Measurements from ENCODE around the gene ARHGAP10.
"Not testable (repeated sequence)": the region's sequence is repeated elsewhere in the genome, so short reads cannot be mapped to it uniquely, and the experiment has no call there.

ARHGAP10 gene

DNA sequence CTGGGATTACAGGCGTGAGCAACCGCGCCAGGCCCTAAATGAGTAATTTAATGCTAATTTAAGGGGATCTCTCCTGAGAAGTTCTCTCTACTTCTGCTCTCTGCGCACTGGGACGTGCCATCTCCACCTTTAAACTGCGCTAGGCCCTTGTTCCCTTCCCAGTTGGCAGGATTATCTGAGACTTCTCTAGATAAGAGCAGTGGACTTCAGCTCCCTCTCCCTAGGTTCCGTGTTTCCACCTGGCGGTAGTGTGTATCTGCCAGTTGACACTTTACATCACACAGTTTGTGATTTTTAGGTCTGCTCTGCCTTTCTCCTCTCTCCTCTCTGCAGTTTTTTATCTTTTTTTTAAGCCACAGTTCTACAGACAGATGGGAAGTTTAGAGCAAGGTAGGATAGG is 40.2 kb downstream of the ARHGAP10 start:
- no peak for DNase-seq

DNA sequence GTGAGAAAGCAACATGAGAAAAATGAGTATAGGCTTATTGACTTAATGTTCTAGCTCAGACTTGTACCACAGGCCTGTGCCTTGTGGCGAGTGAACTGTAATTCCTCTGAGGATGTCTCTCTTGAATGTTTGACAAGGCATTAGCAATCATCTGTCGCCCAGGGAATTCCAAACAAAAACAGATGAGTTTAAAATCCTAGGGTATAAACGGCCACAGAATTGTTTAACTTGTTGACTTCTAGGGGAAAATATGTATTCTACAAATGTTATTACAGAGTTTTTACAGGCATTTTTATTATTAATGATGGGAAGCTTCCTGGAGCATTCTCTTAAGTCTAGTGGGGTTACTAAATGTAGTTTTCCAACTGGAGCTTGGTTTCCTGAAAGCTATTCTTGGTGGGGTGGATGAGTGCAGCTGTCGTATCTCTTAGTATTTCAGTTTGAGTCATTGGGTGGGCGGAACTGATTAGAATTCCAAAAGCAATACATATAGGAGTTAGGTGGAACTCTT is 40.6 kb downstream of the ARHGAP10 start:
- no peak for DNase-seq

DNA sequence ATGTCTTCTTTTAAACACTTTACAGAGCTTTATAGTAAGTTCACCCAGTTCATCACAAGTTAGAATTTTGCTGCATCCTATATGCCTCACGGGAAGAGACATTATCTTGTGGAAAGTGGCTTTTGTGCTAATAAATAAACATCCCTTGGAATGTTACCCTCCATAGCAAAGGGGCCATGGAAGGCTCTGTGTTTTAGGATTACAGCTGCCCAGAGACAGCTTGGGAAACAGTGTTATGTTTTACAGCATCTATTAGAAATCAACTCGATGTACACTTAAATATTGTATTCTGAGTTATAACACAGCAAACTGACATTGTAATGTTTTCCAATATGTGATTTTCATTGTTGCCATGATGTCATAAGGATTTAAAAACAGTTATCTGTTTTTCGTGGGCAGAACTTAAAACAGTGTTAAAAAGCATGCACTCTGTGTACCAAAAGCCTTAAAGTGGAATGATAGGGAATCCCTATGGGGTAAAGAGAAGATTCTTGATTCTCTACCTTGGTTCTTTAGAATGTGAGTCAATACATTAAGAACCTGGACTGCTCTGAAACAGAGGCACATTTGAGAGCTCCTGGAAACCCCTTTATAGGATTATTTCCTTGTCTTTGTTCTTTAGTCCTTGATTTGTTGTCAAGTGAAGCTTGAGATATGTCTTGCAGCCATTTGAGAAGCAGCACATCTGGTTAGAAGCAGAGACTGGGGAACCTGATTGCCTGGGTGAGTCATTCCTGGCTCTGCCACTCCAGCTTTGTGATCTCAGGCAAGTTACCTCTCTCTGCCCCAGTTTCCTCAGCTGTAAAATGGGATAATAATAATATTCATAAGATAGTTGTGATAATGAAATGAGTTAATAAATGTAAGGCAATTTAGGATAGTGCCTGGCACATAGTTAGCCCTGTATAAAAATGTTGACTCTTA is 41.6 kb downstream of the ARHGAP10 start:
- DNase-seq, result no peak

DNA sequence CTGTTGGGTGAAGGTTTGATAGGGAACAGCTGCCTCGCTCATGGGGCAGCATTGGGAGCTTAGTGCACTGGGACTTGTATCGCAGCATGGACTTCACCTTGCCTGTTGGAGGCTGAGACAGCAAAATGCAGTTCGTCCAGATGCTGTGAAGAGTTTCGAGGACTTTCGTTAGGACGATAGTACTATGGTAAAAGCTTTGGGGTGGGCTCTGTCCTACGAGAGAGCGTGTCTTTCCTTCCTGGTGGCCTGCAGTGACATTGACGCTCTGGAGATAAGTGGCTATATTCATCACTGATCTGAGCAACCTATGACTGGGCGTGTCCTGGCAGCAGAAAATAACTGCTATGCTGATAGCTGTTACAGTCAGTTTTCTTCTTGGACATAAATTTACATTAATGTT is 44.8 kb downstream of the ARHGAP10 start:
- DNase-seq, result no peak

DNA sequence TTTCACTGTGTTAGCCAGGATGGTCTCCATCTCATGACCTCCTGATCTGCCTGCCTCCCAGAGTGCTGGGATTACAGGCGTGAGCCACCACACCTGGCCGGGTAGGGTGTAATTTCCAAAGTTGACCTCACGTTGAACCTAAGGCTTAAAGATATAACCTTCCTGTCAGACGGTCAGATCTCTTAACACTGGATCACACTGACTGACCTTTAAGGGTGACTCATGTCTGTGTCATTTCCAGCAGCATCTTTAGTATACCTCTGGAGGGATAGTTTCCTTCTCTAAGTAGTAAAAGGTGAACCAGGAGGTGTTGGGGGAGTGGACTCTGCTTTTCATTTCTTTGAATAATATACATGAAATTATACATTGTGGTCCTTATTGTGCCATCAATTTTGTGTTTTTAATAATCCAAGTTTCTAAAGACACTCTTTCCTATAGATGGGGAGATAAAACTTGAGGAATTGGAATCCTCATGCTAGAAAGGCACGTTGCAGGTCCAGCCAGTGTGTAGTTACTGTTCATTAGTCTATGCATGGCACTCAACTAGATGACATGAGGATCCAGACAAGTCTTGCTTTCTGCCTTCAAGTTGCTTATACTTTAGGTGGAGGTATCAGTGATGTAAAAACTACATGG is 45.7 kb downstream of the ARHGAP10 start:
- no peak for DNase-seq

DNA sequence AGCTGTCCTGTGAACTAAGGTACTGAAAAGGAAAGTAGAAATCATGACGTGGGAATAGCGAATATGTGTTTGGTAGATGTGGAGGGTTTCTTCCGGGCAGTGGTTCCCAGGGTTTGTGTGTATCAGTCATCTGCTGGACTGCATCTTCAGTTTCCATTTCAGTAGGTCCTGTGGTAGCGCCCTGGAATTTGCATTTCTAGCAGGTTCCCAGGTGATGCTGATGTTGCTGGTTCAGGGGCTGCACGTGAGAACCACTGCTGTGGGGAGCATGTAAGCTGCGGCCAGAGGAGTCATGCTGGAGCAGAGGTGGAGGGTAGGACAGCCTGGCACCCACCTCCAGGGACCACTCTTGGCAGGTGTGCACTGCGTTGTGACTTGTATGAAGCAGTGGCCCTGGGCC is 47.1 kb downstream of the ARHGAP10 start:
- DNase-seq, result no peak

DNA sequence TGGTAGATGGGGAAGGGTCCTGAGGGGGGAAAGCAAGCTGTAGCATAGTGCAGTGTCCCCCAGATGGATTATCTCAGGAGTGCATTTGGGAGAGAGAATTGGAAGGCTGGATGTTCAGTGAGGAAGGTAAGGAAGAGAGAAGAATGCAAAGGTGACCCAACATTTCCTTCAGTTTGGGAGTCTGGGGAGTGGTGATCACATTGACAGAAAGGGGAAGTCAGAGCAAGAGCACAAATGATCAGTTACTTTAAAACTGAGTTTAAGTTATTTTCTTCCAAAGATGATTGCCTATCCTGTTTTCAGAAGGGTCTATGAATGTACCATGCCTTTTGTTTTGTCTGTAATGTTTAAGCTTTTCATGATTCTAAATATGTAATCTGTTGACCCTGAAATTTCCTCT is 47.6 kb downstream of the ARHGAP10 start:
- no peak for DNase-seq

DNA sequence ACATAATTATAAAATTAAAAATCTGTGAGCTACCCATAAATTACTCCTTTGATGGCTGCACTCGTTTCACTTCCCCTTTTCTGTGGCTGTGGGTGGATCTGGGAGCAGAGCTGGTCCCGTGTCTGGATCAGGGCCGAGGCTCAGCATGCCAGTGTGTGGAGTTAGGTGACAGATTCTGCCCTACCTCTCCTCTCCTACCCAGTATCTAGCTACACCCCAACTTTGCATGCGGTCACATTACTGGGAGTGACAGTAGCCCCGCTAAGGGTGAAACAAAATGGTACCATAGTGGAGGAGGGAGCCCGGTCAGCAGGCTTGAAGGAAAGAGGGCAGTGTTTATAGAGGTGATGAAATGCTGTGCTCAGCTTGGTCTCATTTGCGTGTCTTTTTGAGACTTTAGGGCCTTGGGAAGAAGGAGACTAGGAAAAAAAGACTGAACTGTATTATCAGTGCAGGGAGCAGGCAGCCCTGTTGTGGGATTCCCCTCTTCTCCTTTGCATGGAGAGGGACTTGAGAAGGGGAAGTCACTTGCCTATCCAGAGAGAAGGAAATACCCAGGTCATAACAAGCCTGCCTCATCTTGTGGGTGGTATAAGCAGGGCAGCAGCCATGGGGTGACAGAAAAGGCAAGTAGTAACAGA is 48.4 kb downstream of the ARHGAP10 start:
- DNase-seq, result no peak

DNA sequence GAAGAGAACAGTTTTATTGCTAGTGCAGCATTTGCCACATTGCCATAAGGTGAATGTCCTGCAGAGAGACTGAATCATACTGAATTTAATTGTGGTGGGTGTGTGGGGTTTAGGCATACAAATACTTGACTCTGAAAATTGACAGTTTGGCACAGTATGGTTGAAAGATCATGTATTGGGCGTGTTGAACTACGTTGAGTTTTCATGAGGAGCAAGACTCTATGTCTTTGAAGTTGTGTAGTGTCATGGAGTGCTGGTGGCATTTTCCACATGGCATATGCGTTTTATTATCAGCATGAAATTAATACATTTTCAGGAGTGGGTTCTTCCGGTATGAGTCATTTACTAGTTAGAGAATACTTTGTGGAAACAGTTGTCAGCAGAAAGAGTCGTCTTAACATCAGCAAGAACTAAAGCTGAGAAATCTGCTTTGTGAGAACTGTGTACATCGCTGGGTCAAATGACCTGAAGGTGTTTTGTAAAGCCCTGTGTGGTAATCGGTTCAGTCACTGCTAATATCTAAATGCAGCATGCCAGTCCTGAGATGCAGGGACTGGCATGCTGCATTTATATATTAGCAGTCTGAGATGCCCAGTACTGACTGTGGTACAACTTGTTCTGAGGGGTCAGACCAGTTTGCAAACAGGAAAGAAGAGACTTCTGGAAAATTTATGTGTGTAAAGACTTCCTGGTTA is 50.3 kb downstream of the ARHGAP10 start:
- DNase-seq, result no peak

DNA sequence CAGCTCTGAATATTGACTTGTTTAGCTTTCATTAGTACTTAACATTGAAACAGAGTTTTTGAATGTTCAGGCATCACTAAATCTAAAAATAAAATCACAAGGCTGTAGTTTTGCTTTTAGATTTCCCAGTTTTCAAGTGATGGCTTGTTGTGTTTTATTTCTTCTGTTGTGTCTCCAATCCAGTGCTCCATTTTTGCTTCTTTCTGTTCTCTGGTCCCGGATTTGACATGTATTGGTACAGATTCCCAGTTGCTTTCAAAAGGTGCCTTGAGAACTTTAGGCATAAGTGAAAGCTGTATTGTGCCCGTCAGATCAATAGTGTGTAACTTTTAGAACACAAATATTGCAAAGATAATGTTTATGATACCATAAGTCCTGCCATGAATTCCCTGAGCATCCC is 53.2 kb downstream of the ARHGAP10 start:
- no peak for DNase-seq

DNA sequence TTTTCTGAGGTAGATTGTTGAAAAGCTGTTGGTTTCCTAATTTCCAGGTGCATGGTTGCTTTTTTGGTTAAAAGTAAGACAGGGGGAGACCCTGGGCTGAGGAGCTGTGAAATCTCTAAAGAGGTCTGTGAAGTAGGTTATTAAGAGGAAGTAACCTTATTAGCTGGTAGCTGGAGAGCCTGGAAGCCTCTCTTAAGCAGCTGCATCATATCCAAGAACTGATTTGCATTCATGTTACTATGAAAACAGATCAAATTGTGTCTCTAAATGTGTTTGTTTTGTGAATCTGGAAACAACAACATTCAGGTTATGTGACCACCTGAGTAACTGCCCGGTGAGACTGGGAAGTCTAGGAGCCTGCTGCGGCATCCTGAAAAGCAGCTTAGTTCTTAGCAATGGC is 54.1 kb downstream of the ARHGAP10 start:
- DNase-seq, result no peak

DNA sequence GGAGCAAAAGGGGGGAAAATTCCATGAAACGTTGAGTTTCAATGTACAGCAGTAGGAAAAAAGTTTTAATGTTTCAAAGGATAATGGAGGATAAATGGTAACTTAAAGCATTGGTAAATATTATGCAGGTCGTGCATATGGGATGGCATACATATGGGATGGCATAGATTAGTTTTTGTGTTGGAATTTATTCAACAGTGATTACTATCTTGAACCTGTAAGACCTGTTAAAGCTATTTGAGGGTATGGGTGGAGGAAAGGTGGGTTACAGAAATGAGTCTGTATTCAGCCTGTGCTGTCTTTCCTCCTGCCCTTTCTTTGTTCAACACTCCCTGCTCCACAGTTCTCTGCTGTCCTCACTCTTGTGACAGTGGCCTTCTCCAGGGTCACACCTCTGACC is 54.6 kb downstream of the ARHGAP10 start:
- DNase-seq, result no peak

DNA sequence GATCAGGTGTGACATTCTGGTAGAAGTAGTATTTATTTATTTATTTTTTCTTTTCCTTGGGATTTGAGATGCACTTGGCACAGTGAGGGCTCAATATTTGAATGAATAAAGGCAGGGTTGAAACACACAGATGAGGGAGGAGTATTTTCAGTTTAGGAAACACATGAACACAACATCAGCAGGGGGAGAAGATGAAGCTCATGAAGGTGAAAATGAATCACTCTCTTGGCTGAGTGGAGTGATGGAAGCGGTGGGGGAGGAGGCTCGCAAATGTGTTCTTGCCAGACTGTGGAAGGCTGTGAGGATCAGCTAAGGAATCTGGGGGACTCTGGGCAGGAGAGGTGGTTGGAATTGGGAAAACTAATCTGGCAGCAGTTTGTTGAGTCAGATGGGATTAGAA is 55.3 kb downstream of the ARHGAP10 start:
- DNase-seq, result no peak

DNA sequence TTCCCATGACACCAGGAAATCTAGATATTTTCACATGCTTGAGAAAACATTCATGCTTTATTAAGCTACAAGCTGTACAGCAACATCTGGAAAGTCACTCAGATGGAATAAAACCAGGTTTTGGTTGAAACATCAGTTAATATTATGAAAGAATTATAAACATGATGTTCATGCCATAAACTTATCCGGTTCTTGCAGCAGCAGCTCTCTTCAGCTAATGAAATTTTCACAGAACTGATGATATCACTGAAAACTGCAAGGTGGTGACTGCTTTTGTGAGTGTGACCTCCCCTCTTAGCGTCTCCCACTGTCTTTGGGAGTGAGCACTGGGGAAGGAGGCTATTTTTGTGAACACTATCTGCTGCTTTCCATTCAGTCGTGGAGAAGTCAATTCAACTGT is 56.9 kb downstream of the ARHGAP10 start:
- no peak for DNase-seq

DNA sequence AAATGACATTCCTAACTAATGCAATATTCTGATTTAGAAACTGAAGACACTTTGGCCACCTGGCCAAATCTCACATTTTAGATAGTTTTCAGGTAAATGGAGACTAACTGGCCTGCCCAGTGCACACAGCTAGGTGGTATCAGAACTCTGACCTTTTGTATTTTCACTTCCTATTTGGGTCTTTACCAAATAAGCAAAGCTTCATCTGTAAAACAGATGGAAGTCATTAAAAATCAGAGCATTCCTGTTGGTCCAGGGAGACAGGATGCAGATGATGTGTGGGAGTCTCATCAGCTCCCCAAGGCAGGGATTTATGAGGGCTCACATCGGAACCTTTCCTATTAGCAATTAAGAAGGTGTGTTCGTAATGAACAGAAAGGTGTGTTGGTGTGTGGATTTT is 57.7 kb downstream of the ARHGAP10 start:
- no peak for DNase-seq

DNA sequence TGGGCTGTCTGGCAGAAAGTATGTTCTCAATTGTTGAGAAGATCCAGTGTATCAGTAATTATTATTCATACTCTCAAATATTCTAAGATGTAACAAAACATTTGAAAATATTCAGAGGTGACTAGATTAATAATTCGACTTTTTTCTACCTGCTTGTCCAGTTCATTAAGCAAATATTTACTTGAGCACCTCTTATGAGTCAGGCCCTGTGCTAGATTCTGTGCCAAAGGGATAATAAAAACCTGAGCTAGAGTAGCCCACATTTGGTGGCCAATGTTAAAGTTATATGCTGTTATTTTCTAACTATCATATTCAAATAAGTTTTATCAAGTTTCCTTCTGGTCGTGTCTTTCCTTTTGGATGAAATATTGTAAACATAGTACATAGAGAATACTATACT is 58.5 kb downstream of the ARHGAP10 start:
- no peak for DNase-seq

DNA sequence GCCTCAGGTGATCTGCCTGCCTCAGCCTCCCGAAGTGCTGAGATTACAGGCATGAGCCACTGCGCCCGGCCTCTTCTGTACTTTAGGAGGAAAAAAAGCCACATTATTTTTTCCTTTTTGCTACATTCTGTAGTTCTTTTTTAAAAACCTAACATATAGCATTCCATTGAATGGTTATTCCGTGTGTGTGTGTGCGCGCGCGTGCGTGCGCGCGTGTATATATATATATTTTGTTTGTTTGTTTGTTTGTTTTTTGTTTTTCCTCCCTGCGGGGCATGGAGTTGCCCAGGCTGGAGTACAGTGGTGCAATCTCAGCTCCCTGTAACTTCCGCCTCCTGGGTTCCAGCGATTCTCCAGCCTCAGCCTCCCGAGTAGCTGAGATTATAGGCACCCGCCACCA is 59.5 kb downstream of the ARHGAP10 start:
- DNase-seq, result no peak

DNA sequence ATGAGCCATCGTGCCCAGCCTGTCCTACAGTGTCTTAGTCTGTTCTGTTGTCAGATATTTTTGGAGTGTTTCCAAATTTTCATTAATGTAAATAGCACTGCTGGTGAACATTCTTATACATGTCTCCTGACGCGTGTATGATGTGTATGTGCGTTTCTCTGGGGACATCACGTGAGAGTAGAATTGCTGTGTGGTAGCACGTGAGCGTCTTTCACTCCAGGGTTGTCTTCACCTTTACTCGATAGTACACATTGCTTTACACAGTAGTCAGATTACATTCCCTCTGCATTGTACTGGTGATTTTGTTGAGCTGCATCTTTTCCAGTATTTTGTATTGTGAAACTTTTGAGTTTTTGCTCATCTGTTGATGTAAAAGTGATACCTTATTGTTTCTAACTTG is 60.0 kb downstream of the ARHGAP10 start:
- DNase-seq, result no peak

DNA sequence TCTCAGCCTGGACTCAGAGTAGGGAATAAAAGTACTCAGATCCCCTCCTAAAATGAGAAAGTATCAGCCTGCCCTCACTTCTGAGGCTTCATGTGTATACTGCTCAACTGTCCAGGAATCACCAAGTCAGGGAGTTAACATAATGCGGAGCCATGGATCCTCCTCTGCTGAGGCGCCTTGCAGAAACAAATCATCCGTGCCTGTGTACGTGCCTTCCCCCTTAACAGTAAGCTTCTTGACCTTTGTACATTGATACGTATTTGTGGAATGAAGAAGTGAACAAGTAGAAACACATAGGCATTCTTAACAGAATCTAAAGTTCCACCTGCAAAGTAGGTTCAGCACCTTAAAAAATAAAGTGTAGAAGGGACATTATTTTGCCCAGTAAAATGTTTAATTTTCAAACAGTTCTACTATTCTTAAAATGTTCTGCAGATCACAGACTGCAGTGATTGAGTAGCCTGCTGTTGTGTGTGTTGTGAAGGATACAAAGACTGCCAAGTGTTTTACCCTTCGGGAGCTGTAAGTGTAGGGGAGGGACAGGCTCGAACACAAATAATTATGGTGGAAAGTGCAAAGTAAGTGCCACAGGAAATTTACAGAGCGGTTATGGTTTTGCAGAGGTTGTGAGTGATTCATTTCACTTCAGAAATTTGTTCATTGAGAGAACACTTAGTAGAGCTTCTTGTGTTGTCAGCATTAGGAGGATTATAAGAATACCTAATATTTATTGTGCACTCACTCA is 61.9 kb downstream of the ARHGAP10 start:
- no peak for DNase-seq

DNA sequence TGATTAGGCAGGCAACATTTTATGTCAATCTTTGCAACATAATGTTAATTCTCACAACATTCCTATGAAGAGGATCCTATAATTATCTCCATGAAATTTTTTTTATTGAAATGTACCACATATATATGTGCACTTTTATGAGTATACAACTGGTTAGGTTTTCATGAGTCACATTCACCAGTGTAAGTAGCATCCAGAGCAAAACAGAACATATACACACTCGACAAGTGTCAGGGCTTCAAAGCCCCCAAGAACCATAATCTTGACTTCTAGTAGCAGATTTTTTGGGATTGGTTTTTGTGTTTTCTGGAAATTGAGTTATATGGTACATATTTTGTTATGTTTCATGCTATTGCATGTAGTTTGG is 62.4 kb downstream of the ARHGAP10 start:
- DNase-seq, result no peak

DNA sequence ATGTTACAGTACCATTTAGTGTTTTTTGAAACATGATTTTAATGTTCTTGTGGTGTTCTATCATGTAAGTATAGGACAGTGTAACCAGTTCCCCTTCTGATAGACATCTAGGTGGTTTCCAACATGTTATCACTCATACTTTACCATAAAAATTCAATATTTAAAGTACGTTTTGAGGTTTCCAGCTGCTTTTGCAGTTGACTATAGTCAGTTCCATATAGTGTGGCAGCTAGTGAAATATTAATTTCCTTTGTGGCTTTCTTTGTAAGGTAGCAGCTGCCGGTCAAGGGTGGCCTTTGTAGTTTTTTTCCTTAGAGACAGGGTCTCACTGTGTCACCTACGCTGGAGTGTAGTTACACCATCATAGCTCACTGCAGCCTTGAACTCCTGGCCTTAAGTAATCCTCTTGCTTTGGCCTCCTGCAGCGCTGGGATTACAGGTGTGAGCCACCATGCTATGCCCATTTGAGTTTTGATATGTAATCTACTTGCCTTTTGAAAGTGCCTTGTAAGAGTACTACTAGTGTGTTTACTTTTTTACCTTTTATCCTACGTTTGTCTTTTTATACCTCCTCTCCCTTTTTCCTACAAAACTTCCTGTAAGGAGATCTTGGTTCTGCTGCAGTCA is 63.0 kb downstream of the ARHGAP10 start:
- no peak for DNase-seq

DNA sequence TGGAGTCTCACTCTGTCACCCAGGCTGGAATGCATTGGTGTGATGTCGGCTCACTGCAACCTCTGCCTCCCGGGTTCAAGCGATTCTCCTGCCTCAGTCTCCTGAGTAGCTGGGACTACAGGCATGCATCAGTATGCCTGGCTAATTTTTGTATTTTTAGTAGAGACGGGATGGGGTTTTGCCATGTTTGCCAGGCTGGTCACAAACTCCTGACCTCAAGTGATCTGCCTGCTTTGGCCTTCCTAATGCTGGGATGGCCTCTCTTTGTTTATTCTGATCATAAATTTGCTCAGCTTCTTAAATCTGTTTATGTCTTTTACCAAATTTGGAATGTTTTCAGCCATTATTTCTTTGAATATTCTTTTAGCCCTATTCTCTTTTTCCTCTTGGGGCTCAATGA is 67.2 kb downstream of the ARHGAP10 start:
- not testable (repeated sequence) for DNase-seq

Measured in activated CD4-positive, CD25-positive, alpha-beta regulatory T cell treated with anti-CD3 and anti-CD28 coated beads, Interleukin-2, amount 50 U/mL, for 72 hours (primary cell).